GM18861 (cell line): ENCODE data around the gene LMO7.
A peak's percentile ranks its signal among the peaks of the same experiment; 100 is the strongest.

Source experiments
- ATAC-seq: cut with Tn5 transposase; IDR thresholded peaks from one replicate; pipeline ENCODE4 v1.9.1; 2021; ENCODE audit not compliant: unreplicated experiment

LMO7 gene

DNA sequence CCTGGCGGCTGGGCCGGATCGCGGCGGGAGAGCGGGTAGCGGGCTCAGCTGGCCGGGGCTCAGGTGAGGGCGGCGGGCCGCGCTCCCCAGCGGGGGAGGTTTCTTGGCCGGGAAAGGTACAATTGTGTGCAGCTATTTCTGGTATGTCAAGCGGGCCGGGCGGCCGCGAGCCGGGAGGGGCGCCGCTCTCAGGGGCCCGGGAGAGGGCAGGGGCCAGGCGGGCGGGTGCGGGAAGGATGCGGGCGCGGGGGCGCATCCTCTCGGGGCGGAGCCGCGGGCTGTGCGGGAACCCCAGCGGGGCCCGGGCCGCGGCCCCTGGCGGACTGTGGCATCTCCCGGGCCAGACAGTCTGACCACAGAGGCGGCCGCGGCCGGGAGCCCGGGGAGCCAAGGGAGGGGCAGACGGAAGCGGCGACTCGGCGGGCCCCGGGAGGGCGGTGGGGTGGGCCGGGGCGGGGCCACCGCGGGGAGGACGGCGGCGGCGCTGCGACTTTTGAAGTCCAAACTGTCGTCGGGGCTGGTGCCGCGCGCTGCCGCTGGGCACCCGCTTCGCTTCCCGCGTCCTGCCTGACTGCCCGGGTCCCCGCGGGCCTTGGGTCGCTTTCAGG is at the start of gene LMO7:
TSS of gene LMO7 (plus strand) at position 503 of the 608 bp plus-strand sequence. CDS start 328 bp downstream, outside the sequence.
- peak; percentile 42 for ATAC-seq

DNA sequence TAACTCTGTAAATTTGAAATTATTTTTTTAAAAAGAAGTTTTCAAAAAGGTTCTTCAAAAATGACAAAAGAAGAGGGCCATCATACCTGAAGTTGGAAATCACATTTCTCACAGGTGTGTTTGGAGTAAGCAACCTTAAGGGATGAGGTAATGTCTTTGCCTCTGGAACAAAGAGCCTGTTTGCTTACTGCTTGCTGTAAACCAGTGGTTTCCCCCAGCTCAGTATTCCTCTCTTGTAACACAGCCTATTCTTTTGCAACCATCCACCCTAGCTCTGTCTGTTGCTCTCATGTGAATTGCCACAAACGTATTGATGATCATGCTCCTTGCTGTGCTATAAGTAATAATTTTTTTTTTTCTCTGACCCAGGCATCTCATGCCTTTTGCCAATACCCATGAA is 48.5 kb upstream of the LMO7 start:
- no peak for ATAC-seq

DNA sequence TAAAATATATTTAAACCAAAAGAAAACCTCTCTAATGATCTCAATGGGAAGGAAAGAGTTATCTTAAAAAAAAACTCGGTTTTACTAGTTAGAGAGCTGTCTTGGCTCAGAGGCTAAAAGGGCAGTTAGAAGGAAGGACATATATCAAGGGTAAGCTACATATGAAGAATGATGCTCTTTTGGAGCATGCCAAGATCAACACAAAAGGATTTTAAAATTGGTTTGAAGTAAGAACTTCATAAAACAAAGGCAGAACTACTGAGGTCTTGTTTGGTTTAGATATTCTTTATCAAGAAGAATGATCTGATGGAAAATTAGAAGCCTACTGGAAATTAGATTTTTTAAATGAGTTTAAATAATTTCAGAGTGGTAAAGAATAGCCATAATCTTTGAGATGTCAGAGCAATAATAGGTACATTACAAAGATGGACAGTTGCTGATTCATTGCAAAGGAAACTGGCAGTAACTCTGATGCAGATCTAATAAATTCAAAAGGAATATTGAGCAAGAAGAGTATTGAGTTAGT is 39.4 kb upstream of the LMO7 start:
- ATAC-seq: no peak

DNA sequence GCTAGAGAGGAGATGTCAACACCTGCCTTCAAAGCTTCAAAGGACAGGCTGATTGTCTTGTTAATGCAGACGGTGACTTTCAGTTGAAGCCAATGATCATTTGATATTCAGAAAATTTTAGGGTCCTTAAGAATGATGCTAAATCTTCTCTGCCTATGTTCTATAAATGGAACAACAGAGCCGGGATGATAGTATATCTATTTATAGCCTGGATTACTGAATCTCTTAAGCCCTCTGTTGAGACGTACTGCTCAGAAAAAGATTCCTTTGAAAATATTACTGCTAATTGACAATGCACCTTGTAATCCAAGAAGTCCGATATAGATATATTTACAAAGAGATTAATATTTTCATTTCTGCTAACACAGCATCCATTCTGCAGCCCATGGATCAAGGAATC is 35.8 kb upstream of the LMO7 start:
- no peak for ATAC-seq

DNA sequence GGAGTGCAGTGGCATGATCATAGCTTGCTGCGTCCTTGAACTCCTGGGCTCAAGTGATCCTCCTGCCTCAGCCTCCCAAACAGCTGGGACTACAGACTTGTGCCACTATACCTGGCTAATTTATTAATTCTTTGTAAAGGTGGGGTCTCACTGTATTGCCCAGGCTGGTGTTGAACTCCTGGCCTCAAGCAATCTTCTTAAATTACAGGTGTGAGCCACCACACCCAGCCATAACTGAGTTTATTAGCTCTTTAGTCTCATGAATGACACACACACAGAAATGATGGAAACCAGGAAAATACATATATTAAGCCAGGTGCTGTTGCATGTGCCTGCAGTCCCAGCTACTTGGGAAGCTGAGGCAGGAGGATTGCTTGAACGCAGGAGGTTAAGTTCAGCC is 33.1 kb upstream of the LMO7 start:
- no peak for ATAC-seq

DNA sequence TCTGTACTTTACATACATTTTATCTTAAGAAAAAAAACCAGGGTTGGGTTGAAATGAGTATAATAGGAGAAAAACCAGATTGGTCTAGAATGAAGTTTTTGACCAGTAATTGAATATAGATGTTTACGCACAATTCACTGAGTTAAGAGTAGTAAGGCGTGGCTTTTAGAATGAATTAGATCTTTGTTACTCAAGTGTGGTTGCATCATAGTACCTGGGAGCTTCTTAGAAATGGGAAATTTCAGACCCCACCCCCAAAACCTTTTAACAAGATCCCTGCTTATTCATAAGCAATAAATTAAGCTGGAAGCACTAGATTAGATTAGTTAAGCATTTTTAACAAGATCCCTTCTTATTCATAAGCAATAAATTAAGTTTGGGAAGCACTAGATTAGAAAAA is 28.7 kb upstream of the LMO7 start:
- ATAC-seq: no peak

DNA sequence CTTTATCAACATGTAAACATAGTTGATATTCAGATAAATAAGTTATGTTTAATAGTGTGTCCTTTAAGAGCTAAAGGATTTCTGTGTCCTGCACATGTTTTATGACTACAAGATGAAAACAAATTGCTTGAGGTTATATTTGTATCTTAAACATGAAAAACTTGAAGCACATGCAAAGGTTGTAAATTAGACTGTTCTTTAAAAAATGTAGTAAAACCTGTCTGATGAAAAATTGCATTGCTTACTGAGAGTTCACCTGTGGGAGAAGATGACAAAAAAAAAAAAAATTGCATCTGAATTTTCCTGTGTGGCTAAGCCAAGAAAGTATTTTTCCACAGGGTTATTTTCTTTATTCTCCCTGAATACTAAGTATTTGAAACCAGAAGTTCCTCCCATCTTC is 25.7 kb upstream of the LMO7 start:
- no peak for ATAC-seq

DNA sequence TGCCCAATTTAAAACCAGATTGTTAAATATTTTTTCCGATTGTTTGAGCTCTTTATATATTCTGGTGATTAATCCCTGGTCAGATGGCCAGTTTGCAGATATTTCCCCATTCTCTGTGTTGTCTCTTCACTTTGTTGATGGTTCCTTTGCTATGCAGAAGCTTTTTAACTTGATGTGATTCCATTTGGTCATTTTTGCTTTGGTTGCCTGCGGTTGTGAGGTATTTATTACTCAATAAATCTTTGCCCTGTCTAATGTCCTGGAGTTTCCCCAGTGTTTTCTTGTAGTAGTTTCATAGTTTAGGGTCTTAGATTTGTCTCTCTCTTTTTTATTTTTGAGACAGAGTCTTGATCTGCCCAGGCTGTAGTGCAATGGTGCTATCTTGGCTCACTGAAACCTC is 23.8 kb upstream of the LMO7 start:
- no peak for ATAC-seq

DNA sequence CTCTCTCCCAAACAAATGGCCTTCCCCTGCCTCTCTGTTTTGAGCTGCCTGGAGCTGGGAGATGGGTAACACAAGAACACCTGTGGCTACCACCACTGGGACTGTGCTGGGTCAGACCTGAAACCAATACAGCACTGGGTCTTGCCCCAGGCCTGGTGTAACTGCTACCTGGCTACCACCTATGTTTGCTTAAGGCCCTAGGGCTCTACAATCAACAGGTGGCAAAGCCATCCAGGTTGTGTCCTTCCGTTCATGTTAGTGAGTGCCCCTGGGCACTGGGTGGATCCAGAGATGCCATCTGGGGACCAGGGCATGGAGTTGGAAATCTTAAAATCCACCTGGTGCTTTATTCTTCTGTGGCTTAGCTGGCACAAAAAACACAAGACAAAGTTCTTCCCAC is 18.9 kb upstream of the LMO7 start:
- ATAC-seq: no peak

DNA sequence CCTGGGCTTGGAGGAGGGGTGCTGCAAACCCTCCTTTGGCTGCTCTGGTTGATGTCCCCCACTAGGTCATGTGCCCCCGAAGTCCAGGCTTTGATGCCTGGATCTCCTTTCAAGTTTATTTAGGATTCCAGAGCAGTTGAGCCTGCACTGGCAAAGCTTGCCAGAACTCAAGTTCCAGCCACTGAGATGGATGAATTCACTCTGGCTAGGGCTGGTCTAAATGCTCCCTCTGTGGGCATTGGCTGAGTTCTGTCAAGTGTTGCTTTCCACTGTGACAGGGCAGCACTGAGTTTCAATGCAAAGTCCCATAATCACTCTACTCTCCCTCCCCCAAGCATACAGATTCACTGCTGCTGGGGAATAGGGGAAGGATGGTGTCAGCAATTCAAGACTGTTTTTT is 17.8 kb upstream of the LMO7 start:
- no peak for ATAC-seq

DNA sequence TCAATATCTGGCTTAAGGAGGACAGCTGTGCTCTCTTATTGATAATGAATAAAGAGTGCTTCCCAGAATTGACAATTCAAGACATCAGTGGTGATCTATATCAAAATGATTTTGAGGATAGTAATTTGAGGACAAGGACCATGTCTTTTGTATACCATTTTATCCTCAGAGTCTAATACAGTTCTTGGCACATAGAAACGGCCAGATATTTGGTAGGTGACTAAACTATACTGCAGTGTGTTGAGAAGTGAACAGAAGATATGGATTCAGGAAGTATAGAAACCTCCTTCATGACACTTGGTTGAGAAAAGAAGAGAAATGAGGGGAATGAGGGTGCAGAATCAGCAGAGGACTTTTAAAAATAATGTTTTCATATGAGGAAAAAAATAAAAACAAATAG is 16.1 kb upstream of the LMO7 start:
- ATAC-seq: no peak

DNA sequence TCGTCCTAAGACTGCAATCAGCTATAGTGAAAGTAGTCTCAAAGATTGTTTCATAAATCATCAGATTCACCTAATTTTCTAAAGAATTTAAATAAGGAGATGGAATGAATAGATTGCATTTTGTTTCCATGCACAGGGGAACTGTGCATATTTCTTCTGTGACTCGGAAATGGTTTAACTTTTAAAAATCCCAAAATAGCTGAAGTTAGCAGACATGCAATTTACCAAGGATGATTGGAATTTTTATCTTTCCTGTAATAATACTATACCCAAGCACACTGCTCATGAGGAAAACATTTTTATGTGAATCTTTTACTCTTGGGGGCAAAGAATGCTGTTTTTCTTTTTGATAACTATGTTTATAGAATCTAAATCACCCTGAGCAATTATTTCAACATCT is 15.0 kb upstream of the LMO7 start:
- ATAC-seq: no peak

DNA sequence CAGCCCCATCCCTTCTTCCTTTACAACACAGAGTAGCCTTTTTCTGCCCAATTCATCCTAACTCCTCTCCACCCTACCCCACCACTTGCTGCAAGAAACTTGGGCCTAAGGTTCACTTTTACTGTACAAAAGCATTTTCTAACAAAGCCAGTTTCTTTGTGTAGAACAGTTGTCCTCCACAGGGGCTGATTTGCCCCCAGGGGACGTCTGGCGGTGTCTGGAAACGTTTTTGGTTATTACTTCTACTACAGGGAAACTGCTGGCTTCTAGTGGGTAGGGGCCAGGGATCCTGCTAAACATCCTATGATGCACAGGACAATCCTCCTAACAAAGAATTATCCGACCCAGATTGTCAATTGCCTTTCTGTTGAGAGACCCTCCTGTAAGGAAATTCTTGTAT is 7.3 kb upstream of the LMO7 start:
- ATAC-seq: no peak

DNA sequence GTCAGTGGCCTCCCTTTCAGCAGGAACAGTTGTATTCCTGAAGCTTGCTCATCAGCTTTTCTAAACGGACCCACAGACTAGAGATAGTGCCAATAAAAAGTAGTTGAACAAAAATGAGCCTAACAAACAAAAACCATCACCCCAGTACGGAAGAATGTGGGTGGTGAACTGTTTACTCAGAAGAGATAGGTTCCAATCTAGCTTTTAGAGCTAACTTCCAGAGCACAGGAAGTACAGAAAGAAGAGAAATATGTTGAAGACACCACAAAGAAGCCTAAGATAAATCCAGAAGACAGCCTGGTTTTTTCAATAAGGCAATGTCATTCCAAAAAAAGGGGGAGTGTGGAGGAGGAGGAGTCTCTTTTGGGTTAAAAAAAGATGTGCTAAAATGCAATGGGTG is 2.8 kb upstream of the LMO7 start:
- no peak for ATAC-seq

DNA sequence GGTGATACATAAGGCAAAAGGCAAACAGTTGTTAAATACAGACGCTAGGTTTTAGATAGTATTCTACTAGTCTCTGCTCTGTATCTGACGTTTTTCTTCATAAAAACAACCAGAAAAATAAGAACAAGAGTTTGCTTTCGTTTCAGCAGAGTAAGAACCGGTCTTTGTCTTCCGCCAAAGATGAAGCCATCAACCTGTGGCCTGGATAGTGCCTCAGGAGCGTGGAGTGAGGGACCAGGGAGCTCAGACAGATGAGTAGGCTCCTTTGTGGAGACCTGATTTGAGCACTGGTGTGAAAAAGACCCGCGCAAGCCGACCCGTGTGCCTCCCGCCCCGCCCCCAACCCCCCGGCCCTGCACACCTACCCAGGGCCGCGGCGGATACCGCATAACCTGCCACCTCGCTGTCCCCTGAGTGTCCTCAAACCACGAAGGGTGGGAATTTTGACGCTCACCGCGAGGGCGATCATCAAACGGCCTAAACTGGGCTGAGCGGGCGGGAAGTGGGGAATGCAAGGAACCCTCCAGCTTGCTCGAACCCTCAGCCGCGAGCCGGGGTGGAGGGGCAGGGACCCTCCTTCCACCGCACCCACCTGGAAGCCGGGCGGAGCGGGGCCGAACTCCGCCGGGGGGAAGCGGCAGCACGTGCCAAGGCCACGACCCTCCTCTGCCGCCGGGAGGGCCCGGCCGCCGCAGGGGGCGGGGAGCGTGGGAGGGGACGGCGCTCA is 866 bp upstream of the LMO7 start:
- ATAC-seq: no peak

DNA sequence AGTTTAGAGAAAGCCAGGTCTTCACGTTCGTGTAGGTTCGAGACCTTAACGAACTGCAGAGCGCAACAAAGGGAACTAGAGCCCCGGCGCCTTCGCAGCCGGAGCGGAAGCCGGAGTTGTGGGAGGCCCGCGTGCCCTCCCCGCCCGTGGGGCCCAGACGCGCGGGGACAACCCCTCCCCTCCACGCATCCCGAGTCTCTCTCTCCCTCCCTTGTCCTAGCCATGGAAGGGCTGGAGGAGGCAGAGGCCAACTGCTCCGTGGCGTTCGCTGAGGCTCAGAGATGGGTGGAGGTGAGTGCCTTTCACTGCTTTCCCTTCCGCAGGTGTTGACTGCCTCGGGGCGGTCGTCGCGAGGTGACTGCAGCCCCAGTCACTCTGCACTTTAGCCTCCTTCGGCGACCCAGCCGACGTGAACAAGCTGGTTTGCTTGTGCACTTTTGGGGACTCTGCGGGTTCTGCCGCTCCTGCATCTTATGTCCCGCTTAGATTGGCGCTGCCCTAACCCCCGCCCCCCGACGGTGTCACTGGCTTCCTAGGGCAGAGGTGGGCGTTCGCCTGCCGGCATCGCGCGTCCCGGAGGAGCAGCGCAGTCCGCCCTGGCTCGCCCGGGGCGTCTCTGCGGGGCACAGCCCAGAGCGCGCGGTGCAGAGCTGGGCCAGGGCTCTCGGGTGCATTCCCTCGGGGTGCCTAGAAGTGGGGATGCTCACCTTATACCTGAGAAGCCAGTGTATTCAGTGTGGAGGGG is 478 bp downstream of the LMO7 start:
- peak; percentile 39 for ATAC-seq

DNA sequence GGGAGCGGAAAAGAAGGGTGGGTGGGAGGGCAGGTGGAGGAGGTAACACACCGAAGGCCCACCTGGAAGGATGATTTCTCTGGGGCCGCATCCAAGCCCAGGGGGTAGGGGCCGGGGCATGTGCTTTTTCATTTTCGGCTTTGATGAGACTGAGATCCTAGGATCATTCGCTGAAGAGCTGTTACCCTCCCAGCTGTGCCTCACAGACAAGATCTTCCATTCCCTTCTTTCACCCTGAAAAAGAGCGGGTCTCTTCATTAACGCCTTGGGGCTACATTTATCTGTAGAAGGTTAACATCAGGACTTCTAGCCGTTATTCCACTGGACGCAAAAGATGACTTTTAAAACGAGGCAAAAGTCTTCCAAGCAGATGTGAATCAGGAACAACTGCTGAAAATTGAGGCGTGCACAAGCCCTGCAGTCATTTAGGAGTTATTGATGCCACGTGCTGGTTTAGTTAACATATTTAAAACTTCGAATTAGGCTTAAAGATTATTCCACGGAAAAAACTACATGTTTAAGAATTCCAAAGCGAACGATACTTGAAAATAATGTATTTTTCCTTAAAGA is 1.1 kb downstream of the LMO7 start:
- ATAC-seq: no peak

DNA sequence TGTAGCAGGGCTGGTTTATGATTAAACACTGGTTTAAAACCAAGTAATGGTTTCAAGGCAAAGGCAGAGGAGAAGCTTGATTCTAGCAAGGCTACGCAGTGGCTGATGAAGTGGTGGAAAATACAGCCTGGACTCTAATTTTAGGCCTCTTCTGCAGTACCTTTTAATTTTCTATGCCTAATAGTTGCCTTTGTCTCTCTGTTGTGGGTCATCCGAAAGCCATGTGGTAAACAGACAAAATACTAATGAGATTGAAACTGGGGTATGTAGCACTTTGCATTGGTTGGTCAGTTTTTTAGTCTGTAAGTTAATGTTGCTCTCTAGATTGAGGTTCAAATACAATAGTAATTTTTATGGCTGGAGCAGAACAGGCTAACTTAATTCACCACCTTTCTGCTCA is 3.3 kb downstream of the LMO7 start:
- no peak for ATAC-seq

DNA sequence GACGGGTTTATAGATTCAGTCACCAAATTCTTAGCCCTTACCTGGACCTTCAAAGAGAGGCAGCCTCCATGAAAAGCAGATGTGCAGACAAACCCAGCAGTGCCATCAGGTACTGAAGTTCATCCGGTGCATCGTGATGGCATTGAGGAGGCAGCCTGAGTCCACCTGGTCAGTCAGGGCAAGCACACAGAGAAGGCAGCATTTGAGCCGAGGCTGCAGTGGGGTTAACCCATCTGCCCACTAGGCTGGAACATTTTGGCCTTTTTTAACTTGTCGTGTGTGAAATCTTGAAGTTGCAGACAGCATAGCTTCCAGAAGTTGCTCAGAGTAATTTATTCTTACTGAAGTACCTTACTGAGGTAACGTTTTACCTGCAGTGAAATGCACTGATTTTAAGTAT is 4.9 kb downstream of the LMO7 start:
- no peak for ATAC-seq

DNA sequence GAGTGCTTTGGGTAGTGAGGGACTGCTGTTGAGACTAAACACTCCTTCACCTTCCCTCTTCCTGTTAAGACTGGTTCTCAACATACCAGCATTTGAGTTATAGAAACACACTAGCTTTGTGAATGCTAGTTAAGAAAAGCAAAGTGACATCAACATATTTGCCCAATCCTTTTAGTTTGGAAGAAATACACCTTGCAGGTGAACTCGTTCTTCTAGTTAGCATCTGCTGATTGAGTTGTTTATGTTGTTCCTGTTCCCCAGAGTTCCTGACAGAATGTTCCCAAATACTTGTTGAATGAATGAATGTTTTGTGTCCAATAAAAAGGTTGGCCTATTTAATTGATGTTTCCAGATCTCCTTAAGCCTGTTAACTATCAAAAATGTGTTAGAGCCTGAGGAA is 7.1 kb downstream of the LMO7 start:
- ATAC-seq: no peak

DNA sequence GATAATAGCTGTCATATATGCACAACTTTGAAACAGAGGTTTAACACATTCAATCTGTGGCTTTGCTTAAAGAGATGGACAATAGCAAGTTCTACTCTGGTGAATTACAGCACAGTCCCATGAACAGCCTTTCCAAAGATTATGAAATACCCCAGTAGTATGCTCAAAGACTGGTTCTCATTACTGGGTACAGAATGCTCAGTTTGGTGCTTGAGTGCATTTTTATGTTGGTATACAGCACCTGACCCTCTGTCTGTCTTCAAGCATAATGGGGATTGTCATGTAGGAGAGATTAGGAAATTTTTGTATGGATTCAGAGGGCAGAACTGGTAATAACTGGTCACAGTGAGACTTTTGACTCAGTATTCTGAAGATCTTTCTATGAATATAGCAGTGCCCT is 7.6 kb downstream of the LMO7 start:
- no peak for ATAC-seq

DNA sequence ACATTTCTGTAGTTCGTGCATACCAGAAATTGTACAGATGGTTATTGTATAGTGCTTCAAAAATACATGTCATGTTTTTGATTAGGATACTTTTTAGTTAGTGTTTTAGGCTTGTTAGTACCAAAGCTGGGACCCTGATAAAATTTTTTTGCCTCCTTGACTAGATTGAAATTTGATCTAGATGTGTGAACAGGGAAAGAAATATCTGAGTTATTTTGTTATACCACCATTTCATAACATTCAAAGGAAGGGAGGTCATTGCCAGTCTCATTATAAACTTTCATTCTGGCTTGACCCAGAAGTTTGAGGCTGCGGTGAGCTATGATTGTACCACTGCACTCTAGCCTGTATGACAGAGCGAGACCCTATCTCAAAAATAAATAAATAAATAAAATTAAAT is 9.0 kb downstream of the LMO7 start:
- no peak for ATAC-seq
